GM18517 (cell line): ENCODE data around the gene RER1.

ENCODE experiments used
- ATAC-seq: cut with Tn5 transposase; IDR thresholded peaks from one replicate; pipeline ENCODE4 v1.9.1; 2021; ENCODE audit warnings: mild to moderate bottlenecking, moderate library complexity; ENCODE audit not compliant: unreplicated experiment

RER1 gene

GRCh38 chr1:2353551-2354438, 37.8 kb upstream of the RER1 start:
- no peak for ATAC-seq

DNA sequence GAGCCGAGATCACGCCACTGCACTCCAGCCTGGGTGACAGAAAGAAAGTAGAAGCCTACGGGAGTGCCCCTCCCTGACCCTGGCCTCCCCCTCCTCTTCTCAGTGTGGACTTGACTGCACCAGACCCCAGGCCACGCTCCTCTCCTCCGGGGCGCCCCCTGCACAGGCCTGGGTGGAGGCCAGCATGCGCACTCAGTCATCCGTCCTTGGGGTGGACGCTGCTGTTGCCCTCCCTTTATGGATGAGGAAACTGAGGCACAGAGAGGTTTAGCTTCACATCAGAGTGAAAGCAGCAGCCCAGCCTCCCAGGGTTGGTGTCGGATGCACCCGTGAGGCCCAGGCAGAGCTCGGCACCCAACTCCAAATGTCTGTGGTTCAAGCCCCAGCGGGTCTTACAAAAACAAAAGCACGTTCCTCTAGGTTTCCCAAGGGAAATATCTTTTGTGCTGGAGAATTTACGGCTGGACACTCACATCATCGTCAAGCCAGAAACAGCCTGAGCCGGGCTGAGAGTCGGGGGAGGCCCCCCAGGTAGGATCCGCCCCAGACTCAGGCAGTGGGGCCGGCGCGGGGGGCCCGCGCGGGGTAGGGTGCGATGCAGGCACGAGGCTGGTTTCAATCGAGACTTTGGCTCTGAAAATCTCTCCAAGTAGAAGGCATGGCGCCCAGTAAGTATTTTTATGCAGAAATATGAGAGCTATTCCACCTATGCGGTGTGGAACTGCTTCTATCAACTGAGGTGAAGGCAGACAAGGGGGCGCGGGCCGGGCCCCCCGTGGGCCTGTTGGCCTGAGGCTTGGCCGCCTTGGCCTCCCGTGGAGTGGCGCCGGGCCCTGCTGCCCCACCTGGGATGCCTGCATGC, 36.9 kb upstream of the RER1 start:
- no peak for ATAC-seq

GRCh38 chr1:2355373-2356261, 36.0 kb upstream of the RER1 start:
- ATAC-seq = no peak

GRCh38 chr1:2356401-2356800, 35.2 kb upstream of the RER1 start:
- no peak for ATAC-seq

- no peak for ATAC-seq
These were observed 34.5 kb upstream of the RER1 start for GRCh38 chr1:2356911-2357845.

DNA sequence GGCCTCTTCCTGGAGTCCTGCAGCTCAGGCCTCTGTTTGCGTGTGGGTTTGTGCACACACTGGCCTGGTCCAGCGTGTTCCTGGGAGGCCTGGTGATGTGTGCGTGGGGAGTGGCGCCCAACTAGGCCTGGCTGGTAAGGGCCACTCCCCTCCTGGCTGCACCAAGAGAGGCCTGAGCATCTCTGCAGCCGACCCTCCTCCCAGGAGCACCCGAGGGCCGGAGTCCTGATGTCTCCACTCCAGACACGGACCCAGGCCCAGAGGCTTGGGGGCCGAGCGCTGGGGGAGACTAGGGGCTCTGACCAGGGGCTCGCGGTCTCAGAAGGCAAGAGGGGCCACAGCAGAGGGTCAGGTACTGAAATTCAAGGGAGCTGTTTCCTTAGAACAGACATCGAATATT, 33.6 kb upstream of the RER1 start:
- ATAC-seq = no peak

- no peak for ATAC-seq
These were observed 32.7 kb upstream of the RER1 start for GRCh38 chr1:2358651-2359640.

DNA sequence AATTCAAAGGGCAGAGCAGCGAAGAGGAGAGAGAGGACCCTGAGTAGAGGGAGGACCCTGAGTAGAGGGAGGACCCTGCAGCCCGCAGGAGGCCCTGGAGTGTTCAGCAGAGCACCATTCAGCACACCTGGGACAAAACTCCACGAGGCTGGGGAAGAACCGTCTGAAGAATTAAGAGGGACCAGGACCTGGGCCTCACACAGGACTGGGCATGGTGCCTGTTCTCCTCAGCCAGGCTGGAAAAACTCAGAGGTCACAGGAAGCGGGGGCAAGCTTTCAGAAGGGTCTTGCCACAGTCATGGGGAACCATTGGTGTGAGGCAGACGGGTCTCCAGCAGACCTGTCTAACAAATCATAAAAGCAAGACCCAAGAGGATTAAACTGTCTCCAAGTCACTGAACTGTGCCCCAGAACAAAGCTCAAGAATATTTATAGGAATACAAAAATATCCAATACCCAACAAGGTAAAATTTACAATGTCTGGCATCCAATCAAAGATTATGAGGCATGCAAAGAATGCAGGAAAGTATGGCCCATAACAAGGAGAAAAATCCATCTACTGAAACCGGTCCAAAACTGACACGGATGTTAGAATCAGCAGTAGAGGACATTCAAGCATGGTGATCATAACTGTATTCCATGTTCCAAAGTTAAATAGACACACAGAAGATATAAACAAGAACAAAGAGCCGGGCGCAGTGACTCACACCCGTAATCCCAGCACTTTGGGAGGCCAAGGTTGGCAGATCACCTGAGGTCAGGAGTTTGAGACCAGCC, 30.9 kb upstream of the RER1 start:
- ATAC-seq = no peak

- no peak for ATAC-seq
These were observed 27.7 kb upstream of the RER1 start for GRCh38 chr1:2363847-2364513.

DNA sequence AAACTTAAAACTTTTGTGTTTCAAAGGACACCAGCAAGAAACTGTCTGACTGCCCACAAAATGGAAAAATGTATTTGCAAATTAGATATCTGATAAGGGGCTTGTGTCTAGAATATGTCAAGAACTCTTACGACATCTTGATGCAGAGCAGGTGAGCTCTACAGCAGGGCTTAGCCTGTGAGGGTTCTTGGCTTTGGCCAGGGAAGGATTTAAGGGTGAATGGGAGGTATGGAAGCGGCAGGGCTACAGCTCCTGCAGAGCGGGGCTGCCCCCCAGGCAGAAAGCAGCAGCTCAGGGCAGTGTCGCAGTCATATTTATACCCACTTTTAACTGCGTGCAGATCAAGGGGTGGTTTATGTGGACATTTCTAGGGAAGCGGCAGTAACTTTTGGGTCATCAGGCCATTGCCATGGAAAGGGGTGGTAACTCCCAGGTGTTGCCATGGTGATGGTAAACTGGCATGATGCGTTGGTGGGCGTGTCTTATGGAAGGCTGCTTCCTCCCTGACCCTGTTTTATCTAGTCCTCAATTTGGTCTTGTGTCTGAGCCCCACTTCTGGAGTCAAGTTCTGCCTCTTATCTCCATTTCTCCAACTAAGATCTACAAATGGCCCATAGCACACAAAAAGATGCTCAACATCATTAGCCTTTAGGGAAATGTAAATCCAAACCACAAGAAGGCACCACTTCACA, 23.4 kb upstream of the RER1 start:
- ATAC-seq = no peak

DNA sequence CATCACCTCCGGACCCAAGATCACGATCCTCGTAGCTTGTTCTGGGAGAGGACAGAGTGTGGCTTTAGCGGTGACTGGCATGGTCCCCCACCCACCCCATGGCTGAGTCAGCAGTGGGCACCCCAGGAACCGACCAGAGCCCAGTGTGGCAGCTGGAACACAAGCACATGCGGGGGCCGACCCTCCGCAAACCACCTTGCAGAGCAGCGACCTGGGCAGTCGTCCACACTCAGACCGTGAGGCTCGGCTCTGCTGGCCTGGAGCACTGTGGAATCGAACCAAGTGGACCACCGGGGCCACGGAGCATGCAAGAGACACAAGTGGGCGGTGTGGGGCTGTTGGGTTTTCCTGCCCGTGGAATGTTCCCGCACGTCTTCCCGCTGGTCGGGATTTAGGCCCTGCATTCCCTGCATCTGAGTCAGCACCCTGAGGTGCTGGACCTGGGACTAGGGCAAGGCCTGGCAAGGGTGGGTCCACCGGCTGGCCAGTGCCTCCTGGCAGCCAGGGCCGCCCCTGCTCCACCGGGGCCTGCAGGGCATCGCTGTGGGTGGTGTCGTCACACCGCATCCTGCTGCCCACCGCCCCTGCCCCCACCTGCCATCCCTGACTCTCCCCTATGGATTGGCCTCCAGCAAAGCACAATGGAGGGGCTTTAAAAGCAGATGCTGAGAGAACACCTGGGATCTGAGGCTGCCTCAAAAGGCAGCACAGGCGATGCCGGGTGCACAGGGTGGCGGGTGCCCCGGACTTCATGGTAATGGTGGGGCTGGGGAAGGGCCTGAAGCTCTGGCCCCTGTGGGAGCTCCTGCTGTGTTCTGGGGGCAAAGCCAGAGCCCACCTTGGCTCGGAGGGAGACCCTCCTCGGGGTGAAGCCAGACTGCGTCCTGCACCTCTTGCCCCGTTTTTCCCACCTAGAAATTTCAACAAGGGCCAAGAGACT, 18.8 kb upstream of the RER1 start:
- no peak for ATAC-seq

- ATAC-seq = no peak
These were observed 17.9 kb upstream of the RER1 start for GRCh38 chr1:2373551-2374251.

GRCh38 chr1:2374252-2375155, 17.1 kb upstream of the RER1 start:
- no peak for ATAC-seq
